DOHH2 (cell line): ENCODE results near the gene TESK1.
"Not testable (repeated sequence)": the region's sequence is repeated elsewhere in the genome, so short reads cannot be mapped to it uniquely, and the experiment has no call there.

Source experiments
- H3F3A ChIP-seq: fragments of 200-600 bp; sonication (generic), shearing (Covaris generic); 2 replicates; pipeline ENCODE4 v1.6.0; 2016; ENCODE audit warnings: antibody characterized with exemption, mild to moderate bottlenecking; ENCODE audit not compliant: control insufficient read depth, insufficient read depth
- H3K27ac ChIP-seq: fragments of 200-600 bp; sonication (generic); 2 replicates; pipeline ENCODE4 v1.5.1; 2014; ENCODE audit warnings: low read depth, mild to moderate bottlenecking, low read length, moderate library complexity
- H3K27me3 ChIP-seq: fragments of 200-600 bp; sonication (generic); 2 replicates; pipeline ENCODE4 v1.6.1; 2014; ENCODE audit warnings: mild to moderate bottlenecking, low read length, mixed read lengths; ENCODE audit not compliant: control insufficient read depth
- H3K36me3 ChIP-seq: fragments of 200-600 bp; sonication (generic); 2 replicates; pipeline ENCODE4 v1.6.1; 2014; ENCODE audit warnings: mild to moderate bottlenecking, low read length, moderate library complexity, mixed read lengths; ENCODE audit not compliant: control insufficient read depth
- H3K4me1 ChIP-seq: fragments of 200-600 bp; sonication (generic); 2 replicates; pipeline ENCODE4 v1.6.1; 2014; ENCODE audit warnings: mild to moderate bottlenecking, low read length, mixed read lengths; ENCODE audit not compliant: control insufficient read depth
- H3K4me2 ChIP-seq: fragments of 200-600 bp; sonication (generic); 2 replicates; pipeline ENCODE4 v1.6.0; 2014; ENCODE audit warnings: mild to moderate bottlenecking, low read length, moderate library complexity
- H3K4me3 ChIP-seq: fragments of 200-600 bp; sonication (generic); 2 replicates; pipeline ENCODE4 v1.5.1; 2014; ENCODE audit warnings: mild to moderate bottlenecking, low read length, mixed read lengths
- H3K79me2 ChIP-seq: fragments of 200-600 bp; sonication (generic); 2 replicates; pipeline ENCODE4 v1.6.1; 2014; ENCODE audit warnings: mild to moderate bottlenecking, low read length, mixed read lengths; ENCODE audit not compliant: control insufficient read depth
- H3K9me2 ChIP-seq: fragments of 200-600 bp; sonication (generic); replicated peaks from 2 replicates; pipeline ENCODE4 v1.6.1; 2014; ENCODE audit warnings: mild to moderate bottlenecking, low read length, mixed read lengths; ENCODE audit not compliant: control insufficient read depth
- H3K9me3 ChIP-seq: fragments of 200-600 bp; sonication (generic); 2 replicates; pipeline ENCODE4 v1.6.1; 2014; ENCODE audit warnings: antibody characterized with exemption, low read length, mixed read lengths; ENCODE audit not compliant: control insufficient read depth, insufficient read depth
- H4K20me1 ChIP-seq: fragments of 200-600 bp; sonication (generic); 2 replicates; pipeline ENCODE4 v1.6.0; 2014; ENCODE audit warnings: low read depth, mild to moderate bottlenecking, antibody characterized with exemption, low read length, moderate library complexity; ENCODE audit not compliant: control insufficient read depth, insufficient read depth
- CTCF ChIP-seq: fragments of 200-600 bp; sonication (generic); IDR thresholded peaks from one replicate; pipeline ENCODE4 v1.5.1; 2014; ENCODE audit warnings: antibody characterized with exemption, mild to moderate bottlenecking, low read depth, low read length; ENCODE audit not compliant: poor library complexity, severe bottlenecking
- EZH2phosphoT487 ChIP-seq: fragments of 200-600 bp; sonication (generic); IDR thresholded peaks from 2 replicates; pipeline ENCODE4 v1.6.1; 2017; ENCODE audit warnings: borderline replicate concordance, mild to moderate bottlenecking, antibody characterized with exemption, low read length, moderate library complexity, mixed read lengths

TESK1 gene

GRCh38 chr9:35575478-35575877 is 29.6 kb upstream of the TESK1 start:
- no peaks in the 10 kb centered on the region for H3K36me3 ChIP-seq

GRCh38 chr9:35577486-35577885 is 27.6 kb upstream of the TESK1 start:
- Histone ChIP-seq H3K27me3 (no peaks in the 10 kb centered on the region), H3K79me2 (no peaks in the 10 kb centered on the region), H3K4me1 (no peaks in the 10 kb centered on the region), H3K4me2 (no peak overlapping the region), H3K9me3 (no peaks in the 10 kb centered on the region; the same call in 1 of the 2 replicates), H3K9me2 (no peaks in the 10 kb centered on the region), H3K36me3 (no peaks in the 10 kb centered on the region), H4K20me1 (no peaks in the 10 kb centered on the region), H3K4me3 (no peak overlapping the region), H3K27ac (no peak overlapping the region), H3F3A (no peaks in the 10 kb centered on the region)
- TF ChIP-seq CTCF: no peak
- no peak for TF ChIP-seq EZH2phosphoT487

More at GRCh38 chr9:35575478-35575877, 29.6 kb upstream of the TESK1 start:
- no peaks in the 10 kb centered on the region for H4K20me1 ChIP-seq
- H3K9me3 ChIP-seq: no peaks in the 10 kb centered on the region
- H3K4me3 ChIP-seq: no peak overlapping the region
- no peaks in the 10 kb centered on the region for H3K27me3 ChIP-seq
- no peak overlapping the region for H3K27ac ChIP-seq
- no peak overlapping the region for H3K4me2 ChIP-seq
- H3K9me2 ChIP-seq: no peaks in the 10 kb centered on the region
- H3K79me2 ChIP-seq: no peaks in the 10 kb centered on the region
- no peak for TF ChIP-seq EZH2phosphoT487
- no peak for TF ChIP-seq CTCF
- peaks cover 8% of the 10 kb centered on the region for H3K4me1 ChIP-seq
- no peaks in the 10 kb centered on the region for H3F3A ChIP-seq

GRCh38 chr9:35579130-35579529 is 25.9 kb upstream of the TESK1 start:
- H3K27ac ChIP-seq: no peak overlapping the region
- no peak overlapping the region for H3K4me3 ChIP-seq
- H3F3A ChIP-seq: no peaks in the 10 kb centered on the region
- H3K4me2 ChIP-seq: no peak overlapping the region
- H3K27me3 ChIP-seq: no peaks in the 10 kb centered on the region
- H3K9me2 ChIP-seq: no peaks in the 10 kb centered on the region
- TF ChIP-seq EZH2phosphoT487 (no peak), CTCF (no peak)
- no peaks in the 10 kb centered on the region for H3K4me1 ChIP-seq
- H3K9me3 ChIP-seq: no peaks in the 10 kb centered on the region; the same call in 1 of the 2 replicates
- H3K79me2 ChIP-seq: no peaks in the 10 kb centered on the region
- no peaks in the 10 kb centered on the region for H4K20me1 ChIP-seq
- H3K36me3 ChIP-seq: no peaks in the 10 kb centered on the region

- H3K27me3 ChIP-seq, H3K27ac ChIP-seq, H4K20me1 ChIP-seq, H3K79me2 ChIP-seq, H3K36me3 ChIP-seq, H3K9me2 ChIP-seq, H3F3A ChIP-seq, H3K4me2 ChIP-seq, H3K4me1 ChIP-seq, H3K9me3 ChIP-seq, H3K4me3 ChIP-seq: not testable (repeated sequence)
Measured at GRCh38 chr9:35579659-35580227, 25.3 kb upstream of the TESK1 start.

- not testable (repeated sequence) for H3K27me3 ChIP-seq, H3F3A ChIP-seq, H3K4me1 ChIP-seq, H4K20me1 ChIP-seq, H3K27ac ChIP-seq, H3K79me2 ChIP-seq, H3K4me2 ChIP-seq, H3K9me2 ChIP-seq, H3K9me3 ChIP-seq, H3K4me3 ChIP-seq, H3K36me3 ChIP-seq
Measured at GRCh38 chr9:35583521-35583920, 21.5 kb upstream of the TESK1 start.

- H3K4me3 ChIP-seq, H3K79me2 ChIP-seq, H3K4me2 ChIP-seq, H3F3A ChIP-seq, H4K20me1 ChIP-seq, H3K9me3 ChIP-seq, H3K36me3 ChIP-seq, H3K27ac ChIP-seq, H3K9me2 ChIP-seq, H3K27me3 ChIP-seq, H3K4me1 ChIP-seq: not testable (repeated sequence)
Measured at GRCh38 chr9:35584681-35585080, 20.4 kb upstream of the TESK1 start.
